Activated CD8-positive, alpha-beta memory T cell treated with anti-CD3 and anti-CD28 coated beads, Interleukin-2, amount 50 U/mL, for 24 hours (primary cell): ENCODE data around the gene ACSF3.

Experiments
- DNase-seq: peaks from one replicate; pipeline ENCODE4 v3.0.0-alpha.2; 2020; ENCODE audit errors: extremely low read depth

Gene ACSF3

GRCh38 chr16:89093602-89094251 is at the start of gene ACSF3:
TSS of gene ACSF3 (plus strand) at chr16:89093852. CDS start at chr16:89100682, 6,830 bp downstream.
- peak; percentile 21 for DNase-seq

GRCh38 chr16:89044418-89045180 is 49.1 kb upstream of the ACSF3 start:
- no peak for DNase-seq

DNA sequence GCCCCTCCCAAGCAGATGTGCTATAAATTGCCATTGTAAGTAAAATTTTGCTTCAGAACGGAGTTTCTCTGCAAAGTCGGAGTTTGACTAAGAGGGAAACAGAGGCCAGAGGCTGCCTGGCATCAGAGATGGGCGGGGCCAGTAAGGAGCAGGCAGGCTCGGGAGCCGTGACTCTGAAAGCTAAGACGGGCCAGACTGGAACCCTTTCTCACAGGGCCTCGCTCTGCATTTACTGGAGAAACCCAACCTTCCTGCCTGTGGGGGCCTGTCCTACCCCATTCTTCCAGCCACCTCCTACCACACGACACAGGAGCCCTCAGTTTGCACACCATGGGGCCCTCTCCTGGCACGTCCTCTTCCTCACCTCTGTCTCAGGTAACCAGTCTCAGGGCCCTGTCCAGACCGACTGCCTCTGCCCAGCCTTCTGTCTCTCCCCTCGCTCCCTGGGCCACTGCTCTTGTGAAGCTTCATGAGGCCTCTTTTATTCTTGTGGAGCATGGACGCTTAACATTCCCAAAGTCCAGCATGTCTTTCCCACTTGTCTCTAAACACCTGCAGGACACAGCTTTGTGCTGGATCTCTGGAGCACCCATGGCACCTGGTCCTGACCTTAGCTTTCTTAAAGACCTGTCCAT is 48.4 kb upstream of the ACSF3 start:
- DNase-seq = no peak

GRCh38 chr16:89045881-89046280 is 47.8 kb upstream of the ACSF3 start:
- no peak for DNase-seq

GRCh38 chr16:89046491-89046890 is 47.2 kb upstream of the ACSF3 start:
- no peak for DNase-seq

DNA sequence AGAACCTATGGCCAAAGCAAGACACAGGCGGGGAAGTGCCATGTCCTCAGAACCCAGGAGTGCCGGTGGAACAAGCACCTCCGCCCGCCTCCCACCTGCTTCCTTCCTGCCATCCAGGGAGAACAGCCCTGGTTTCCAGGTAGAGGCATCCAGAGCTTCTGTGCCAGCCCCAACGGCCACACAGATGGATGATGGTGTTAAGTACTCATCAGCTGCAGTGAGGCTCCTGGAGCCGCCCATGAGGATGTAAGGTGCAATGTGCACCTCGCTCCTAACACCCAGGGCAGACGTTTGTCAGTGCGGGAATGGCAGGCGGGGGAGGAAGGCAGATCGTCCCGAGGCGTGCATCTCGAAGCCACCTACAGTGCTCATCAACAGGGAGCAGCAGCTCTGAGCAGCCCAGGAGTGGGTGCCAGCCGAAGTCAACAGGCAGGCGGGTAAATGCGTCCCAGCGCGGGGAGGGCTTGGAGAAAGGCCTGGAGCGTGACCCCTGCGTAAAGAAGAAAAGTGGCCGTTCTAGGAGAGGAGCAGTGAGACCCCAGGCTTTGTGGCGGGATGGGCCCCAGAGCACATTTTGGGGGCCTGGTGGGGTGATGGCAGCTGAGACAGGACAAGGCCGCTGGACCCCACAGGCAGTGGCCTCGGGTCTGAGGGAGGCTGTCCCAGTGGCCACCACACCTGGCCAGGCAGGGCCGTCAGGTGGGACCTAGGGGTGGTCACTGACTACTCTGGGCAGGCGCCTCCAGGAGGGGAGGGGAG is 46.1 kb upstream of the ACSF3 start:
- DNase-seq = no peak

GRCh38 chr16:89048090-89048725 is 45.4 kb upstream of the ACSF3 start:
- DNase-seq = no peak

DNA sequence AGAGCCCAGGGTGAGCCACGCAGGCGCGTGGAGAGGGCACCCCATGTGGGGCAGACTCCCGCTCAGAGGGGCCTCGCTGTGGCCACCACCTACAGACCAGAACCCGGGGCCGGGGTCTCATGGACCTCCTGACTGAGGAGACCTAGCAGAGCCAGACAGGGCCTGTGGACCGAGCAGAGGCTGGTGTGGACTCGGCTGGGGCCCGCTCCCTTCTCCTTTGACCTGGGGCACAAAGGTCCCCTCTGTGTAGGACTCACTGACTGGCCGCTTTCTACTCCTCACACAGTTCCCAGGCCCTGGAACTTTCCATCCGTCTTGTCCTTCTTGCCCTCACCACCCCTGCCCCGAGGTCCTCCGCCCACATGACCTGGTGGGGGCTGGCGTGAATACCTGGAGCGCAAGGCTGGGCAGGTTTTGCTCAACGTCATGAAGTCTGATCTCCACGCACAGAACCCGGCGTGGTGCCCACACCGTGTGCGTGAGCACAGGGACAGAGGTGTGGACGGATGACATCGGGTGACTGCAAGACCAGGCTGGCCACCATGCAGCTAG is 44.7 kb upstream of the ACSF3 start:
- no peak for DNase-seq

GRCh38 chr16:89049484-89050118 is 44.1 kb upstream of the ACSF3 start:
- DNase-seq = no peak

- DNase-seq = no peak
Measured at GRCh38 chr16:89050119-89050867, 43.4 kb upstream of the ACSF3 start.

DNA sequence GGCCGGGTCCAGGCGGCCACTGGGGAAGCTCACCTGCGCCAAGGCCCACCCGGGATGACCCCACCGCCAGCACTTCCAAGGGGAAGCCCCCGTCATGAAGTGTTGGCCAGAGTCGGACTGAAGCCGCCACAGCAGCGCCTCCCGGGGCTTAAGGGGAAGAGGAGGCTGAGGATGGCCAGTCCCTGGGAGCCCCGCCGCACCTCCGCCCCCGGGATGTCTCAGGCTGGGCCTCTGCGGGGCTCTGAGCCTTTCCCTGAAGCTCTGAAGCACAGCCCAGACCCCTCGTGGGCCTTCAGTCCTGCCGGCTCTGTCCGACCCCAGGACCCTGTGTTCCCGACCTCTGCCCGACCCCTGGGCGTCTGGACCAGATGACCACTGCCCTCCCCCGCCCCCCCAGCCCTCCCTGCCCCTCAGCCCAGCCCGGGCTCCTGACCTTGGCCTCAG is 42.8 kb upstream of the ACSF3 start:
- no peak for DNase-seq

DNA sequence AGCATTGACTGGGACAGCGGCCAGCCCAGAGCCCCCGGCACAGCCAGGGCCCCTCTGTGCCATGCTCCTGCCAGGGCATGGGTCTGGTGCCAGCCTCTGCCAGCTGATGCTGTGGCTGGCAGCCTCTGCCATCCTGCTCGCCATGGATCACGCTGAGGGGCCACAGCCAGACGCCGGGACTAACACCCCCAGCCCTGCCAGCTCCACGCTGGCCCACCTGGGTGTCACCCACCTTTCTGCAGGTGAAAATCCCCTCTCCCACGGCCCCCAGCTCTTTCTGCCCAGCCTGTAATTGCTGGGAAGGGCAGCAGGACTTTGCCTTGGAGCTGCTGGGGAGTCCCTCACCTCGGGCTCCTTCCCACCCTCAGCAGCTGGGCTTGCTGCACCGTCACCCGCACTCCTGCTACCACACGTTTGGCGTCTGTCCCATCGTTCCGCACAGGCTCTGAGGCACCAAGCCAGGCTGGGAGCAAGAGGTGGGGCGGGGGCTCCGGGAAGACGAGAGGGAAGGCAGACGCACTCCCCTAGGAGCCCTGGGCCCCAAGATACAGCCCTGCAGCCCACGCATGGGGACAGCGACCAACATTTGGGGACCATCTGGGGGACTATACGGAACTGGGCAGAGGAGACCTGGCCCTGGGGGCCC is 42.0 kb upstream of the ACSF3 start:
- no peak for DNase-seq

DNA sequence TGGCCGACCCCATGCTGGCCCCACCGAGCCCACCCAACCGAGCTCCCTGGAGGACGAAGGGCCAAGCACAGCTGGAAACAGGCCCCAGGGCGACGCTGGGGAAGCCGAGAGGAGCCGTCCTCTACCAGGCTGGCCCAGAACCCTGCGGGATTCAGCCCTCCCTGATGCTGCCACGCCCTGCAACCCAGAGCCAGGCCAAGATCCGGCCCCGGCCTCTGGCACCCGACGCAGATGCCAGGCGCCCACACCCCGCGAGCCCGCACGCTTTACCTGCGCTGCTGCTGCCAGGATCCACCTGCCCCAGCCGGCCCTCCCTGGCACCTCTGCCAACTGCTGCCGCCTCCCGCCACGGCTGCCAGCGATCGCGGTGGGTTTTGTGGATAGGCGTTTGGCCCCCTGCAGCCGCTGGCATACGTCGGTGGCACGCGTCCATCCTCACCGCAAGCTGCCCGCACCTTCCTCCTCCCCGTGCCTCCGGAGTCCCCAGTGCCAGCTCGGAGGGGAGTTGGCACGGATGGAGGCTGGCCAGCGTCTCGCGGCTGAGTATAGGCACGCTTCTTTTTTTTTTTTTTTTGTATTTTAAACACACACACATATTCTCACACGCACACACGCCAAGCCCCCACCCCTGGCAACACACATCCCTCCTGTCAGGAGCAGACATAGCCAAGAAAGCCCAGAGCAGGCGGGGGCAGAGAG is 41.3 kb upstream of the ACSF3 start:
- DNase-seq = no peak

GRCh38 chr16:89052890-89053724 is 40.5 kb upstream of the ACSF3 start:
- DNase-seq = no peak

DNA sequence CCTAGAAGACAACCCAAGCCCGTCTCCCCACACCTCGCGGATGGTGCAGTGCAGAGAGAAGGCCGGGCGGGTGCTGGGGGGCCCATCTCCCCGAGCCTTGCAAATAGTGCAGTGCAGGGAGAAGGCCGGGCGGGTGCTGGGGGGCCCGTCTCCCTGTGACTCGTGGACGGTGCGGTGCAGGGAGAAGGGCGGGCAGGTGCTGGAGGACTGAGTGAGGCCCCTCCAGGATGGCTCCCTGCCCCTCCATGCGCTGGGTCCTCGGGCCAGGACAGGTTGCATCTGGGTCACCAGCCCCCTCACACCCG is 40.0 kb upstream of the ACSF3 start:
- DNase-seq = no peak

- DNase-seq = no peak
Measured at GRCh38 chr16:89054261-89054661, 39.4 kb upstream of the ACSF3 start.

DNA sequence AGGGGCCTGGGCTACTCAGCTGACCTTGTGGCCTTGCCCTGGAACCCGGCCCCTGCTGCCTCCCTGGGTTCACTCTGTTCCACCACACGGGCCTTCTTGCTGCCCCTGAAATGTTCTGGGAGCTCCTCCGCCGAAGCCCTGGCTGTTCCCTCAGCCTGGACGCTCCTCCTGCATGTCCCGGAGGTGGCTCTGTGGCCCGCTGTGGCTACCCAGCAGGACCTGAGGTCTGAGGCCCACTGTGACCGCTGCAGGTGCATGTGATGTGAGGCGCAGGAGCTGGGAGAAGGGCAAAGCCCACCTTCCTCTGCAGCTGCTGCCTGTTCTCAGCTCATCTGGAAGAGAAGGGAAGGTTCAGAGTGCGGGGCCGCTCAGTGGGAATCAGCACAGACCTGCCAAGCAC is 38.9 kb upstream of the ACSF3 start:
- DNase-seq = no peak

DNA sequence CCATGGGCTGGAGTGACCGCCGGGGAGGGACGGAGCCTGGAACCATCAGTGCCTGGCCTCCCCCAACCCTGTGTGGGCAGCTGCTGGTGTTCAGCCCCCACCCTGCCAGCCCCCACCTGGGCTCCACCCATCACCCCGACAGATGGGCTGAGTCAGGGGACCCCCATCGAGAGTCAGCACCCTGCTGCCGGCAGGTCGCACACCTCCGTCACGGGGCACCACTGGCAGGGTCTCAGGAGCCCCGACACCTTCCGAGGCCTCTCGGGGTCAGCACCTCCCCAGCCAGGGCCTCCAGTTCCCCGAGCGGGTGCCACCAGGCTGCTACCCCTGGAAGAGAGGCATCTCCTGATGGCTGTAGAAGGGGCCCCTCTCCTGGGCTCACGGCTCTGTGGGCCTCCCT is 38.3 kb upstream of the ACSF3 start:
- no peak for DNase-seq
